ENCODE measurements around the gene QRICH1. TPM values are rescaled to one million over a fixed set of nuclear protein-coding genes. Genes with fewer than 3 reads are reported as not detected.
A peak's percentile ranks its signal among the peaks of the same experiment; 100 is the strongest.

The QRICH1 gene
- total and polyA plus RNA-seq, 2 of the 4 experiments (the other 2 are of a cell fraction) = 62.7 to 77.3 TPM

DNA sequence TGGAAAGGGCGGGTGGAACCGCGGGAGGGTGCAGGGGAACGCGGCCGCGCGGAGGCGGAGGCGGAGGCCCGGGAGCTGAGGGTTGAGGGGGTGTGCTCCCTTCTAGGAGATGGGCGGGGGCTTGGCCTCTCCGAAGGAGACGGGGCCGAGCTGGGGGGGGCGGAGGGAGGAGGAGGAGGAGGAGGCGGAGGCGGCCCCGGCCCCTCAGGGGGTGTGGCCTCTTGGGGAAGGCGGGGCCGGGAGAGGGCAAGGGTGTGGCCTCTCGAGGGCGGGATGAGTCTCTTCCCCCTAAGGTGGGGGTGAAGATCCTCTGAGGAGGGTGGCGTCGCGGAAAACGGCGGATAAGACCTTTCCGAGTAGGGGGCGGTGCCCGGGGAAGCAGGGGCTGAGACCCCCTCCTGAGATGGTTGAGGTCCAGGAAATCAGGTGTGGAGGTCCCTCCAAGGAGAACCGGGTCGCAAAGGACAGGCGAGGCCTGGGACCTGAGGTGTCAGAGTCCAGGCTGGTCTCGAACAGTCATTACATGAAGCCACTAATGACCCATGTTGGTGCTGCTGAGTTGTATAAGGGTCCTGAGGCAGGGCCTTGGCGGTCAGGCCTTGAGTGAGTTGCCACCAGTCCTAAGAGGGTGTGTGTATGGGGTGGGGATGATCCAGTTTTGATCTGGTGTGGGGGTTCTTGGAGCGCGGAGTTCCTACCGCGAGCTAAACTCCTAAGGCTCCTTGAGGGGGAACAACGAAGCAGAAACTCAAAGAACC, 85.9 kb downstream of the QRICH1 start:
- peak overlapping the region; percentile 99 for H4K91ac ChIP-seq (ENCODE audit: insufficient read depth, low read depth, low read length)
- no peaks in the 10 kb centered on the region for H3K27me3 ChIP-seq (ENCODE audit: control insufficient read depth, insufficient read depth, low read length)
- H3K4me3 ChIP-seq (ENCODE audit: insufficient read depth, low read depth, low read length) = peak overlapping the region; percentile 87
- 45% methylated on average over 10 of the region's 41 CpGs; no CpG with 5 or more reads in 1 of the 2 experiments for WGBS, 2 experiments (ENCODE audit: extremely low coverage in 2 of 2, insufficient read length in 1 of 2)
- H2AFZ ChIP-seq (replicated peaks; ENCODE audit: low read length, poor library complexity) = peak overlapping the region; percentile 95
- H3K79me1 ChIP-seq (ENCODE audit: low read depth in 1 of 2, low read length in 2 of 2) = peaks cover 0 to 58% of the 10 kb centered on the region in 2 experiments; a peak in 2 of 4 replicates
- no peak overlapping the region for H3K56ac ChIP-seq (ENCODE audit: extremely low read depth, insufficient read depth, low read length)
- ATAC-seq (ENCODE audit: low read depth) = peak; percentile 82
- H2BK120ac ChIP-seq (ENCODE audit: low read depth, low read length) = peak overlapping the region; percentile 69; the same call in 1 of the 2 replicates
- H2BK15ac ChIP-seq (ENCODE audit: low read depth, low read length) = no peak overlapping the region; the same call in 1 of the 3 replicates
- H3K4ac ChIP-seq (ENCODE audit: low read depth, low read length) = peak overlapping the region; percentile 99
- peak overlapping the region; percentile 98 for H4K8ac ChIP-seq (ENCODE audit: low read depth in 2 of 2, low read length in 2 of 2)
- H2AK9ac ChIP-seq (replicated peaks; ENCODE audit: low read depth, low read length, poor library complexity) = peak overlapping the region; percentile 99
- BruUV-seq (replicated peaks) = no TSS peak
- H2AK5ac ChIP-seq (ENCODE audit: low read depth, low read length) = peak overlapping the region; percentile 98
- H3K27ac ChIP-seq (ENCODE audit: insufficient read depth, low read length) = peak overlapping the region; percentile 99
- peak overlapping the region; percentile 97 for H4K5ac ChIP-seq (ENCODE audit: low read depth, low read length)
- H3K4me1 ChIP-seq (ENCODE audit: control insufficient read depth, insufficient read depth, low read length) = peaks cover 13% of the 10 kb centered on the region
- peak overlapping the region; percentile 99 for H3K14ac ChIP-seq (replicated peaks; ENCODE audit: low read depth, low read length)
- H3K23ac ChIP-seq (ENCODE audit: low read depth, low read length) = peak overlapping the region; percentile 91; the same call in 1 of the 2 replicates
- peak; percentile 71 for DNase-seq
- H3K9ac ChIP-seq (ENCODE audit: low read depth, low read length) = peak overlapping the region; percentile 99
- in situ Hi-C loops (cut with MboI; ENCODE audit: low sequenced_read_pairs) (no loop called here), intact Hi-C loops (cut with micrococcal nuclease) (loop anchor here (2.0 kb wide), 1 partner anchor 19 kb away; no protein-coding TSS in a partner anchor), dilution Hi-C loops (cut with HindIII; ENCODE audit: low sequenced_read_pairs, unreplicated experiment) (no loop called here)
- TF ChIP-seq ELK1 (IDR thresholded peaks at IDR 0.05; ENCODE audit: borderline replicate concordance, low read depth, low read length) = no peak
- TF ChIP-seq MAZ (IDR thresholded peaks at IDR 0.05; ENCODE audit: borderline replicate concordance, low read depth, low read length) = peak; percentile 84
- H2BK5ac ChIP-seq (ENCODE audit: low read depth, low read length, poor library complexity, severe bottlenecking) = peak overlapping the region; percentile 95
- ChIA-PET POLR2A (ENCODE audit: unreplicated experiment) (interaction anchor here (0.5 to 2.5 kb wide), 4 partner anchors 10 to 51 kb away, joined by 3 to 13 read pairs (median 8); partner anchors contain the start of genes DALRD3 and P4HTM), CTCF (interaction anchor here (0.9 to 1.5 kb wide), 4 partner anchors 10 to 86 kb away, joined by 3 to 10 read pairs (median 4); partner anchors contain the start of gene QRICH1)
- peak overlapping the region; percentile 94; the same call in 1 of the 2 replicates for H3K18ac ChIP-seq (ENCODE audit: low read depth, low read length)
- H3K9me3 ChIP-seq (ENCODE audit: control insufficient read depth, insufficient read depth, low read length) = no peaks in the 10 kb centered on the region
- peak overlapping the region; percentile 92 for H3K4me2 ChIP-seq (ENCODE audit: low read depth, low read length)
- H2BK20ac ChIP-seq (ENCODE audit: low read depth, low read length) = no peak overlapping the region
- peaks cover 18% of the 10 kb centered on the region for H3K36me3 ChIP-seq (ENCODE audit: control insufficient read depth, insufficient read depth, low read length)
- H3K9me1 ChIP-seq (ENCODE audit: insufficient read depth, low read length) = peaks cover 26% of the 10 kb centered on the region
- peaks cover 36% of the 10 kb centered on the region for H4K20me1 ChIP-seq (ENCODE audit: insufficient read depth, low read length)
